Measurements from ENCODE around the gene TTBK1. TPM values are rescaled to one million over a fixed set of nuclear protein-coding genes. Genes with fewer than 3 reads are reported as not detected.
A peak's percentile ranks its signal among the peaks of the same experiment; 100 is the strongest.

The TTBK1 gene
- 0.05 TPM in 1 of 2 replicates, not detected in the other for total RNA-seq

DNA sequence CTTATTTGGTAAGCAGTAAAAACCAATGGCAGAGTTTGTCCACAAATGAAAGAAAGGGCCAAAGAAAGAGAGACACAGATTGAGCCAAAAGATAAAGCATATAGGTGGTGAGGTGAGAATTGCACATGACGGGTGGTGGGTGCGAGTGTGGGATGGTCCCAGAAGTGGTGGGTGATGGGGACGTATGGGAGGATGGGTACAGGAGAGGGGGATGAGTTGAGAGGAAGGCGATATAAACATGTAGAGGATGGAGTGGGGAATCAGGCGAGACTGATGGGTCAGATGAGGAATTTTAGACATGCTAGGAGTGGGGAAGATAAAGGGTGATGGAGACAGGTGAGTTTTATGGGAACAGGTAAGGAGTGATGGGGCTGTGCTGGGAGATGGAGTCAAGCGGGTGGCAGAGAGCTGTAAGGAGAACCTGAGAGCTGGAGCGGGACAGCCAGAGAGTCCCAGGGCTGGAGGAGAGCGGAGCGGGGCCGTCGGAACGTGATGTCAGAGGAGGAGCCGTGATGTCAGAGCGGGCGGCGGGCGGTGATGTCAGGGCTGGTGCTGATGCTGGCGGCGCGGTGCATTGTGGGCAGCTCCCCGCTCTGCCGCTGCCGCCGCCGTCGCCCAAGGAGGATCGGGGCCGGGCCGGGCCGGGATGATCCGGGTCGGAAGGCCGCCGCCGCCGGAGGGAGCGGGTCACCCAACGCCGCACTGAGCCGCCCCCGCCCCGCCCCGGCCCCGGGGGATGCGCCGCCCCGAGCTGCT is at the start of gene TTBK1:
Gene TTBK1 (plus strand): TSS at position 574 of the 756 bp plus-strand sequence. CDS start 3,180 bp downstream, outside the sequence.
- DNase-seq = no peak

GRCh38 chr6:43193929-43194328 is 49.4 kb upstream of the TTBK1 start:
- no peak for DNase-seq

DNA sequence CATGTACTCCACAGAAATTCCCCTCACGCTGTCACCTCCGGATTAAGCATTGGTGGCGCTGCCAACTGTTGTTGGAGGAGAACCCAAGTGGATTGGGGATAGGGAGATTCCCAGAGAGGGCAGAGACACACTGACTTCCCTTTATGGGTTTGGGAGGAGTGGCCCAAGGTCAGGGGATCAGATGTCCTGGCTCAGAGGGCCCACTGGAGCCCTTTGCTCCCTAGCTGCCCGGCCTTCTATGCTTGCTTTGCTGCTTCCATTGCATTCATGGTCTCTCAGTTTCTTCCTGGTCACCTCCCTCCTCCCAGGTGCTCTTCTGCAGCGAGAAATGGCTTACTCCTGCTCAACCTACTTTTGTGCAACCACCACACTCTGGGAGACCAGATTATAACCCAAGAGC is 46.9 kb upstream of the TTBK1 start:
- DNase-seq = no peak

DNA sequence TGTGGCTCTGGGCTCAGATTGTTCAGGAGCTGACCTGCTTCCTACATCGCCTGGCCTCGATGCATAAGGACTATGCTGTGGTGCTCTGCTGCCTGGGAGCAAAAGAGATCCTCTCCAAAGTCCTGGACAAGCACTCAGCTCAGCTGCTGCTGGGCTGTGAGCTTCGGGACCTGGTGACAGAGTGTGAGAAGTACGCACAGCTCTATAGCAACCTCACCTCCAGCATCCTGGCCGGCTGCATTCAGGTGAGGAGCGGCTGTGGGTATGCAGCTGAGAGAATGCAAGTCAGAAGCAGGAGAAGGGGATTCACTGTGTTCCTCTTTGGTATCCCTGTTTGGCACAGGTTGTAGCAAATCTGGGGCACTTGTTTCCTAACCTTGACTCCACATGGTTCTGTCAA is 43.4 kb upstream of the TTBK1 start:
- DNase-seq = no peak

DNA sequence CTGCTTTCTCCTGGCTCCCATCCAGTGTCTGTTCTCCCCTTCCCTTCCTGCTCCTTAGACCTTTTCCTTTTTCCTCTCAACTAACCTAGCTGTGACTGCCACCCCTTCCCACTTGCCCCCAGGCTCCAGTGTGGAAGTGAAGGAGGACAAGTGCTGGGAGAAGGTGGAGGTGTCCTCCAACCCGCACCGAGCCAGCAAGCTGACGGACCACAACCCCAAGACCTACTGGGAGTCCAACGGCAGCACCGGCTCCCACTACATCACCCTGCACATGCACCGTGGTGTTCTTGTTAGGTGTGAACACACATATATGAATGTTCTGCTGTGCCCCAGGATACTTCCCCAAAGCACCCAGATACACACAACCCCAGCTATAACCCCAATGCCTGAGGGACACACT is 42.7 kb upstream of the TTBK1 start:
- DNase-seq = no peak

DNA sequence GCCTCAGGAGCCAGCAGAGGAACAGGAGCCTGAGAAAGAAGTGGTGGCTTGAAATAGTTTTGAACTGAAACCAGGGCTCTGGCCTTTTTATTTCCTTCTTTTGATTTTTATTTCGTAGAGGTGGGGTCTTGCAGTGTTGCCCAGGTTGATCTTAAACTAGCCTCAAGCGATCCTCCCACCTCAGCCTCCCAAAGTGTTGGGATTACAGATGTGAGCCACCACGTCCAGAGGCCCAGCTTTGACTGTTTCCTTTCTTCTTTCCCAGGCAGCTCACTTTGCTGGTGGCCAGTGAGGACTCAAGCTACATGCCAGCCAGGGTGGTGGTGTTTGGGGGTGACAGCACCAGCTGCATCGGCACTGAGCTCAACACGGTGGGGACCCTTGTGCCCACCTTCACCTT is 40.8 kb upstream of the TTBK1 start:
- no peak for DNase-seq

DNA sequence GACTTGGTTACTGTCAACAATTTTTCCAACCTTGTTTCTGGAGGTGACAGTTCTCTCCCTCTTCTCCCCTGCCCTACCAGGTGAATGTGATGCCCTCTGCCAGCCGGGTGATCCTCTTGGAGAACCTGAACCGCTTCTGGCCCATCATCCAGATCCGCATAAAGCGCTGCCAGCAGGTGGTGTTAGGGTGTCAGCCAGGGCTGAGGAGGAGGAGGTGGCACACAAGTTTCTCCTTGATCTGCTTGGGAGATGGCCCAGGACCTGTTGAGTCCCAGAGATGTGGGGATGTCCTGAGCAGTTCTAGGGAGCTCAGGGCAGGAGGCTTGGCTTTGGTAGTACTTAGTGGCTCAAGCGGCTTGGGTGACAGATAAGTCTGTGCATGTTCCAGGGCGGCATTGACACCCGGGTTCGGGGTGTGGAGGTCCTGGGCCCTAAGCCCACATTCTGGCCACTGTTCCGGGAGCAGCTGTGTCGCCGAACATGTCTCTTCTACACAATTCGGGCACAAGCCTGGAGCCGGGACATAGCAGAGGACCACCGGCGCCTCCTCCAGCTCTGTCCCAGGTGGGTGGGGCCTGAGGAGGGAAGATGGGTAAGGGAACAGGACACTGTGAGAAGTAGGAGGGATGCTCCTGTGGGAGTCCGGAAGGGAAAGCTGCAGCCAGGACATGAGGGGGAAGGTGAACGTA is 40.1 kb upstream of the TTBK1 start:
- DNase-seq = no peak

DNA sequence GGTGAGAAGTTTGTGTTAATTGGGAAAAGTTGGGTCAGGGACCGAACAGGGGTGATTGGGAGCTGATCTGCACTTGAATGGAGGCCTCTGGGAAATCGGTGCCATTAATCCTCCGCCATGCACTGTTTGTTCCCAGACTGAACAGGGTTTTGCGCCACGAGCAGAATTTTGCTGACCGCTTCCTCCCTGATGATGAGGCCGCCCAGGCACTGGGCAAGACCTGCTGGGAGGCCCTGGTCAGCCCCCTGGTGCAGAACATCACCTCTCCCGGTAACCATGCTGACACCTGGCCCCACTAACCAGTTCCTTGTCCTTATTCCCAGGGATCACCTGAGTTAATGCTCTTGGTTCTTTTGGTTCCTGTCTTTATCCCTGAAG is 39.6 kb upstream of the TTBK1 start:
- DNase-seq = no peak

DNA sequence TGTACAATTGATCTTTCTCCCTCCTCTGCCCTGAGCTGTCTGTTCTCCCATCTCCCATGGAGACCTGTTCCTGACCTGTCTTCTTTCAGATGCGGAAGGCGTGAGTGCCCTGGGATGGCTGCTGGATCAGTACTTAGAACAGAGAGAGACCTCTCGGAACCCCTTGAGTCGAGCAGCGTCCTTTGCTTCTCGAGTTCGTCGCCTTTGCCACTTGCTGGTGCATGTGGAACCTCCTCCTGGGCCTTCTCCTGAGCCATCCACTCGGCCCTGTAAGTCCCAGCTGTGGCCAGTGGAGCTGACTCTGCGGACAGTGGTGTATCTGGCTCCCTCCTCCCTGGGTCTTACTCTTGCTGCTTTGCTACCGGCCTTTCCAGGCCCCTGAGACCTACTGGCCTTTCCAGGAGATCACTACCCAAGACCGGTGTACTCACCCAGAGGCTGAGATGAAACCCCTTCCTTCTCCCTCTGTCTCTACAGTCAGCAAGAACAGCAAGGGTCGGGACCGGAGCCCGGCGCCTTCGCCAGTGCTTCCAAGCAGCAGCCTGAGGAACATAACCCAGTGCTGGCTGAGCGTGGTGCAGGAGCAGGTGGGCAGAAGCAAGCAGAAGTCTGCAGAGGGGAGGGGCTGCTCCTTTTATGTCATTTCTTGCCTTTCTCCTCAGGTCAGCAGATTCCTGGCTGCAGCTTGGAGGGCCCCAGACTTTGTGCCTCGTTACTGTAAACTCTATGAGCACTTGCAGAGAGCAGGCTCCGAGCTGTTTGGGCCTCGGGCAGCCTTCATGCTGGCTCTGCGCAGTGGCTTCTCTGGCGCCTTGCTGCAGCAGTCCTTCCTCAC is 38.8 kb upstream of the TTBK1 start:
- DNase-seq = no peak

DNA sequence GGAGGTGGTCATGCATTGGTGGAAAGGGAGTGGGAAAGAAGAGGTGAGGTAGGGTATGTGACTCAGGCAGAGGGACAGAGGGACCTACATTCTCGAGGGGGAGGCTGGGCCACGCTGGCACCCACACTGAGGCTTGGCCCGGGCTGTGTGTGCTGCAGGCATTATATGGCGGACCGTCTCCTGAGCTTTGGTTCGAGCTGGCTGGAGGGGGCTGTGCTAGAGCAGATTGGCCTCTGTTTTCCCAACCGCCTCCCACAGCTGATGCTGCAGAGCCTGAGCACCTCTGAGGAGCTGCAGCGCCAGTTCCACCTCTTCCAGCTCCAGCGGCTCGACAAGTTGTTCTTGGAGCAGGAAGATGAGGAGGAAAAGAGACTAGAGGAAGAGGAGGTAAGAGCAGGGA is 37.4 kb upstream of the TTBK1 start:
- no peak for DNase-seq

DNA sequence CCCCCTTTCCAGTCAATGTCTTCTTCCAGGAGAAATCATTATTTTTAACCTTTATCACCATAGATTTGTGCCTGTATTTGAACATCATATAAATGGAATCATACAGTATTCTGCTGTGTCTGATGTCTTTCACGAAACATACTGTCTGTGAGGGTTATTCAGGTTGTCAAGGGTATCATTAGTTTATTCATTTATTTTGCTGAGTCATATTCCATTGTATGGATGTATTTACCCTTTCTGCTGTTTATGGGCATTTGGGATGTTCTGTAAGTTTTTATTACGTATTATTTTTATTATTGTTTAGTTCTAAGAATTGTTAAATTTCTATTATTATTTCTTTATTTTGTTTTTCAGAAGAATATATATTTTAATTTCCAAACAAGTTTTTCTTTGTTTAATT is 36.0 kb upstream of the TTBK1 start:
- DNase-seq = no peak

- DNase-seq = peak; percentile 34
Observed at GRCh38 chr6:43211955-43212354, 31.3 kb upstream of the TTBK1 start.

- DNase-seq = no peak
Observed at GRCh38 chr6:43213431-43213830, 29.9 kb upstream of the TTBK1 start.

DNA sequence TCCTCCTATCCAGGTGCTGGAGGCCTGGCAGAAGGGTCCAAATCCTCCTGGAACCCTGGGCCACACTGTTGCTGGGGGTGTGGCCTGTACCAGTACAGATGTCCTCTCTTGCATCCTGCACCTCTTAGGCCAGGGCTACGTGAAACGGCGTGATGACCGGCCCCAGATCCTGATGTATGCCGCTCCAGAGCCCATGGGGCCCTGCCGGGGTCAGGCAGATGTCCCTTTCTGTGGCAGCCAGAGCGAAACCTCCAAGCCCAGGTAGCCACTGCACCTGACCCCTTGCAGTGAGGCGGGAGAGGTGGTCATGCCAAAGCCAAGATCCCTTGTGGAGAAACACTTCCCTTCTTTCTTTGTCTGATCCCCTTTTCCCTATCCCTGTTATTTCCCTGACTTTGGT is 28.2 kb upstream of the TTBK1 start:
- DNase-seq = no peak

DNA sequence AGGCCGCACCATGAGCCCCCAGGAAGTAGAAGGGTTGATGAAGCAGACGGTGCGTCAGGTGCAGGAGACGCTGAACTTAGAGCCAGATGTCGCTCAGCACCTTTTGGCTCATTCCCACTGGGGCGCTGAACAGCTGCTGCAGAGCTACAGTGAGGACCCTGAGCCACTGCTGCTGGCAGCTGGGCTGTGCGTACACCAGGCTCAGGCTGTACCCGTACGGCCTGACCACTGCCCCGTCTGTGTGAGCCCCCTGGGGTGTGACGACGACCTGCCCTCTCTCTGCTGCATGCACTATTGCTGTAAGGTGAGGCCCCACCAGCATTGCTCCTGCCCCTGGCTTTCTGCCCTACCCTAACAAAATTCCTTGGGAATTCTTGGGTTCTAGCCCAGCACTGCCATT is 27.1 kb upstream of the TTBK1 start:
- DNase-seq = no peak

DNA sequence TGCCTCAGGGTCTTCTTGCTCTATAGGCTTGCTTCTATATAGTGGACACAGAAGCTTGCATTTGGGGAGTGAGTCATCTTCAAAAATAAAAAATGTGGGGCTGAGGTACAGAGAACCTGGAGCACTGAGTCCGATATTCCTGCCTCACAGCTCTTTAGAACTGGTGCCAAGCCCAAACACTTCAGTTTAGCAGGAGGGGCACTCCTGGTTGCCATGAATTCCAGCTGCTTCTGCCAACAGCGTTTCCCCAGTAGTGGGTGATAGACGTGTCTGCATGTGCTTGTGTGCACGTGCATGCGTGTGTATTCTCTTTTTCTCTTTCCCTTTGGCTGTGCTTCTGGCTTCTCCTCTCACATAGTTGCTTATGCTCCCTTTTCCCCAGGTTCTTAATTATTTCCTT is 25.9 kb upstream of the TTBK1 start:
- DNase-seq = no peak

GRCh38 chr6:43219119-43219518 is 24.2 kb upstream of the TTBK1 start:
- DNase-seq = no peak

DNA sequence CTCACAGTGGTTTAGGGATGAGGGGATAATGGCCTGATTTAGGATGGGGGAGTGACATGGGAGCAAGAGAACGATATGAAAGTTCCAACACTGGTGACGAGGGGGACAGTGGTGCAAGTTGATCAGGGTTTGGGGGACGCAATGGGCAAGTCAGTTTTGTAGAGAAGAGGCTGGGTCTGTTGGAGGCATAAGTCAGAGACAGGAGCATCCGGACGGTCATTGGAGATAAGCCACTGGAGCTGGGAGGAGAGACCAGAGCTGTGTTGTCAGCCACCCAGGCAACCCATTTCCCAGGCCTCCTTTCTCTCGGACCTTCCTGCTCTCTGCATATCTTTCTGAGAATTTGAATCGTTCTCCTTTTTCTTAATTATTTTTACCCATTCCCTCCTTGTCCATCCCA is 23.5 kb upstream of the TTBK1 start:
- no peak for DNase-seq

- no peak for DNase-seq
Observed at GRCh38 chr6:43220439-43220951, 22.8 kb upstream of the TTBK1 start.

- DNase-seq = no peak
Observed at GRCh38 chr6:43221046-43221972, 22.0 kb upstream of the TTBK1 start.

- DNase-seq = no peak
Observed at GRCh38 chr6:43222418-43223059, 20.7 kb upstream of the TTBK1 start.

- DNase-seq = no peak
Observed at GRCh38 chr6:43223175-43223574, 20.1 kb upstream of the TTBK1 start.

All from dermis blood vessel endothelial cell (primary cell).